Measurements from ENCODE around the gene ANKRD34C.

Gene ANKRD34C

GRCh38 chr15:79282371-79283251 is at the start of gene ANKRD34C:
Gene ANKRD34C, plus strand, starts transcription at chr15:79282722. Its CDS starts 10,563 bp downstream, at chr15:79293285.
- peak; percentile 29 for DNase-seq

DNA sequence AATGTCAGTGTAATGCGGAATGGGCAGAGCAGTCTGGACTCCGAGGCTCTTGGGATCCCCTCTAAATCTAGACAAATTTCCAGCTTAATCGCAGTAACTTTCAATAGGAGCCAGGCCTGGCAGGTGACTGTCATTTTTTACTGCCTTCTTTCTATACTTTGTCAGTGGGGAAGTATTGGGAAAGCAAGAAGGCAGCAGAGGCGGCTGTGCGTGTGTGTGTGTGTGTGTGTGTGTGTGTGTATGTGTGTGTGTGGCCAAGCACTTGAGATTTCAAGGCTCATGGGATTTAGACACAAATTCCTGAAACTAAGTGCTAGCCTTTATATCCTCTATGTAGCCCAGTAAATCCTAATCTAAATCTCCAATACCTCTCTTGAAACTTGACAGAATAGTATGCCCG is 49.3 kb upstream of the ANKRD34C start:
- no peak for DNase-seq

GRCh38 chr15:79240036-79240435 is 42.5 kb upstream of the ANKRD34C start:
- DNase-seq: no peak

GRCh38 chr15:79243723-79244122 is 38.8 kb upstream of the ANKRD34C start:
- no peak for DNase-seq

- no peak for DNase-seq
Observed at GRCh38 chr15:79244876-79245275, 37.6 kb upstream of the ANKRD34C start.

DNA sequence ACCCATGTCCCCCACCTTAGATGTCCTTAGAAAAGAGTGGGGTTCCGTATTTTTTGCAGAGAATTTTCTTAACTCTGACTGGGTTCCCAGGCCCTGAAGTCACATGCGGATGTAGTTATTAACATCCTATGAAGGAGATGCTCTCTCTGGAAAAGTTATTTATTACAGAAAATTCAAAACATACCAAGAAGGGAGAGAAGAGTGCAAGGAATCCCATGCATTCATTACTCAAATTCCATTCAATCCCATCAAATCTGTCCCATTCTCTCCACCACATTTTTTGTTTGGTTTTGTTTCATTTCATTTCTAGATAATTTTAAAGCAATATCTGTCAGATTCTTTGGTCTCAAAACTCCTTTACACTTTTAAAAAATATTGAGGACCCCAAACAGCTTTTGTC is 34.3 kb upstream of the ANKRD34C start:
- DNase-seq: no peak

- no peak for DNase-seq
Observed at GRCh38 chr15:79257454-79257853, 25.1 kb upstream of the ANKRD34C start.

GRCh38 chr15:79261836-79262235 is 20.7 kb upstream of the ANKRD34C start:
- no peak for DNase-seq

GRCh38 chr15:79265167-79265566 is 17.4 kb upstream of the ANKRD34C start:
- no peak for DNase-seq

GRCh38 chr15:79265987-79266579 is 16.4 kb upstream of the ANKRD34C start:
- DNase-seq: no peak

DNA sequence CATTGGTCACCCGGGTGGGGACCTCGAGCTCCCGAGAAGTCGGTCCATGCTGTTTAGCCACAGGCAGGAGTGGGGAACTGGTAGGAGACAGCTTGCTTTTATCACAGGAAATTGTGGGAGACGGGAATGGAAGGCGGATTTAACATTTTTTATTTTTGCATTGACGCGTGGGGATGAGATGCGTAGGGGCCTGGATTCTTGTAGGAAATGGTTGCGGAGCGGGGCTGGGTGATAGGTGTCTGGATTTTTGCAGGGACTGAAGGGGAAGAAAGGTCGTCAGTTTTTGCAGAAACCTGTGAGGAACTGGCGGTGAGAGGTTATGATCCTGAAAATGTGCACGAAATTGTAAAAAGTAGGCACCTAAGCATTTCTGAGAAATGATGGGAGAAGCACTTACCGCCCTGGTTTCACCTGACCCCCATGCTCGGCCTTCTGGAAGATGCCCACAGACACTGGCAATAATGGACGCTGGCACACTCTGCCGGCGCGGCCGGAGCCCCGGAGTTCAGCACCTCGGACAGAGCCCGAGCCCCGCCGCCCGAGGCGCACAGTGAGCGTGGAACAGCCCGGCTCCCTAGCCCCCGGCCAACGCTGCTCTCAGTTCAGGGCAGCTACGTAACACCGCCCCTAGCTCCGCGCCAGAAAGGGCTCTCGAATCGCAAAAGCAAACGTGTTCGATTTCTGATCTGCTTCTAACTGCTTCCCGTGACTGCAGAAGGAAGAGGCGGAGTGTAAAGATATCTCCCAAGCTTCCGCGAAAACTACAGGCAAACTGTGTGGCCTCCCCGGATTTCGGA is 928 bp downstream of the ANKRD34C start:
- DNase-seq: no peak

GRCh38 chr15:79290642-79291275 is 8.2 kb downstream of the ANKRD34C start:
- no peak for DNase-seq

GRCh38 chr15:79292011-79292410 is 9.5 kb downstream of the ANKRD34C start:
- DNase-seq: no peak

- no peak for DNase-seq
Observed at GRCh38 chr15:79294075-79294474, 11.6 kb downstream of the ANKRD34C start.

GRCh38 chr15:79296583-79296982 is 14.1 kb downstream of the ANKRD34C start:
- DNase-seq: no peak

DNA sequence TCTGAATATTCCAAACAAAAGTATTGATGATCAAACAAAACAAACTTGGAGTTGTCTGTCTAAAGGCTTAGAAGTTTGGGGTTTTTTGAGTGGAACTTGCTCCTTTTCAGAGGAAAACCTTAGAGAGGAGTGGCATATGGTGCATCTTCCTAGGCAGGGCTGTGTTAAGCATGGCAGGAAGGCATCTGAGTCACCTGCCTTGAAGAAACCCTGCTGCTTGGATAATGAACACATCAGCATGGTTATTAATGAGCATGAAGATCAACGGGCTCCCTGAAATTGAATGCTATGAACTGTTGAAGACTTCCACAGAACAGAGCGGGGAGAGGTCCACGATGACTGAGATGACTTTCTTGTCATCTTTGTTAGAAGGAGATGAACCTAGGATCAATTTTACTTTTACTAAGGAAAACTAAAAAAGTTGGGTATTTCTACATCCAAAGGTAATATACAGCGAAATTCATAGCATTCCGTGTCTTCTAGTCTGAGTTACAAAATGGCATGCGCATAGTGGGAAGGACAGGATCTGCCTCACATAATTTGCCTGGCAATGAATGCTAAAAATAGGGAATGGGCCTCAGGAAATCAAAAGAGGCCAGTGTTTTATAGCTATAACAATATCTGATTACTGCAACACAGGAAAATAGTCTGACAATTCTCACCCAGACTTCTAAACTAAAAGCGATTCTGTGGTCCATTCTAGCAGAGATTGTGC is 16.8 kb downstream of the ANKRD34C start:
- DNase-seq: no peak

- no peak for DNase-seq
Observed at GRCh38 chr15:79299841-79300235, 17.3 kb downstream of the ANKRD34C start.

- no peak for DNase-seq
Observed at GRCh38 chr15:79307251-79307650, 24.7 kb downstream of the ANKRD34C start.

DNA sequence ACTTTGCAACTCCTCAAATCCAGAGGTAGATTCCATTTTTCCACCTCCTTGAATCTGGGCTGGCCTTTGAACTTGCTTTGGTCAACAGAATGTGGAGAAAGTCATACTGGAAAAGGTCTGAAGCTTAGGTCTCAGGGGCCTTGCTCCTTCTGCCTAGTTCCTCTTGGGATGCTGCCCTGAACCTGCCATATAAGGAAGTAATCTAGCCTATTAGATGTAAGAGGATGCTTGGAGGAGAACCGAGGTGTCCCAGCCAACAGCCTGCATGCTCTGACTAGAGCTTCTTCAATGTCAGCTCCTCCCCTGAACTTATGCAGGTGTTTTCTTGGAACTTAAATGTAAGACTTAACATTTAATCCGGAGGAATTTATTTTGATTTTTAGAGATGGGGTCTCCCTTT is 26.4 kb downstream of the ANKRD34C start:
- no peak for DNase-seq

GRCh38 chr15:79310612-79310984 is 28.1 kb downstream of the ANKRD34C start:
- DNase-seq: no peak

GRCh38 chr15:79310985-79311900 is 28.7 kb downstream of the ANKRD34C start, which contains the start of gene TMED3:
Gene TMED3, plus strand, starts transcription at chr15:79311112. Its CDS starts 138 bp downstream, at chr15:79311250.
- peak; percentile 82 for DNase-seq
